Measurements from ENCODE around the gene SH3BP2. TPM values are rescaled to one million over a fixed set of nuclear protein-coding genes. Genes with fewer than 3 reads are reported as not detected.

Gene SH3BP2
- total and polyA plus RNA-seq, 9 donors, result 5.3 to 46.9 (median 22.7) TPM

DNA sequence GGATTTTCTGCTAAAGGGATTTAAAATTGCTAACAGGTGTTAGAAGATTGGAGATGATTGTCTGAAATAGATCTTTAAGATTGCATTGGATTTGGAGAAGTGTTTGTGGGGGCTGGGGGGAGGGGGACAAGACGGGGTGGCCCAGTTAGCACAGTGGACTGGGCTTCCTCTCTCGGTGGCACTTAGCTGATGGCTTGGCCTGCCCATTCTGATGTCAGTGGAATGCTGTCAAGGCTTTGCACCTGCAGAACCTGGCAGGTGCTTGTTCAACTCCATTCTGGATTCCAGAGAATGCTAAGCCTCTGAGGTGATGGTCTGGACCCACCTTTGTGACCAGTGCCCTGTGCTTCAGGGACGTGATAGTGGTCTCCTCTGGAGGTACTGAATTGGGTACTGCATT is 94.5 kb downstream of the SH3BP2 start:
- intact Hi-C loops (cut with DNase I), result no loop called here
- peaks cover 2% of the 10 kb centered on the region for H3K4me1 ChIP-seq (ENCODE audit: insufficient read depth)
- no peaks in the 10 kb centered on the region for H3K27me3 ChIP-seq
- 84 to 89% (median 86%) methylated on average over 3 of the region's 3 CpGs for WGBS, 3 donors
- no peaks in the 10 kb centered on the region for H3K36me3 ChIP-seq
- H3K27ac ChIP-seq, result no peak overlapping the region
- H3K9me3 ChIP-seq, result no peaks in the 10 kb centered on the region
- no peak for DNase-seq
- TF ChIP-seq POLR2A (IDR thresholded peaks at IDR 0.05) (no peak), EP300 (IDR thresholded peaks at IDR 0.05) (no peak)
- TF ChIP-seq, protein P1, sequence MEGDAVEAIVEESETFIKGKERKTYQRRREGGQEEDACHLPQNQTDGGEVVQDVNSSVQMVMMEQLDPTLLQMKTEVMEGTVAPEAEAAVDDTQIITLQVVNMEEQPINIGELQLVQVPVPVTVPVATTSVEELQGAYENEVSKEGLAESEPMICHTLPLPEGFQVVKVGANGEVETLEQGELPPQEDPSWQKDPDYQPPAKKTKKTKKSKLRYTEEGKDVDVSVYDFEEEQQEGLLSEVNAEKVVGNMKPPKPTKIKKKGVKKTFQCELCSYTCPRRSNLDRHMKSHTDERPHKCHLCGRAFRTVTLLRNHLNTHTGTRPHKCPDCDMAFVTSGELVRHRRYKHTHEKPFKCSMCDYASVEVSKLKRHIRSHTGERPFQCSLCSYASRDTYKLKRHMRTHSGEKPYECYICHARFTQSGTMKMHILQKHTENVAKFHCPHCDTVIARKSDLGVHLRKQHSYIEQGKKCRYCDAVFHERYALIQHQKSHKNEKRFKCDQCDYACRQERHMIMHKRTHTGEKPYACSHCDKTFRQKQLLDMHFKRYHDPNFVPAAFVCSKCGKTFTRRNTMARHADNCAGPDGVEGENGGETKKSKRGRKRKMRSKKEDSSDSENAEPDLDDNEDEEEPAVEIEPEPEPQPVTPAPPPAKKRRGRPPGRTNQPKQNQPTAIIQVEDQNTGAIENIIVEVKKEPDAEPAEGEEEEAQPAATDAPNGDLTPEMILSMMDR (IDR thresholded peaks at IDR 0.05), result no peak
- no peak overlapping the region for H3K4me3 ChIP-seq

GRCh38 chr4:2888886-2889285 is 96.0 kb downstream of the SH3BP2 start:
- peaks cover 2% of the 10 kb centered on the region for H3K4me1 ChIP-seq (ENCODE audit: insufficient read depth)
- DNase-seq, result no peak
- H3K27ac ChIP-seq, result no peak overlapping the region
- TF ChIP-seq, protein P1 (IDR thresholded peaks at IDR 0.05), result no peak
- TF ChIP-seq EP300 (IDR thresholded peaks at IDR 0.05), result no peak
- no peak for TF ChIP-seq POLR2A (IDR thresholded peaks at IDR 0.05)
- no peaks in the 10 kb centered on the region for H3K27me3 ChIP-seq
- intact Hi-C loops (cut with DNase I), result no loop called here
- H3K4me3 ChIP-seq, result no peak overlapping the region
- H3K36me3 ChIP-seq, result no peaks in the 10 kb centered on the region
- 90 to 97% (median 95%) methylated on average over 3 of the region's 3 CpGs for WGBS, 3 donors
- H3K9me3 ChIP-seq, result no peaks in the 10 kb centered on the region

Other genes with a start within 250 kb of the SH3BP2 start
- 10 to 100 TPM; 27.2 to 43.2 (median 36.9) TPM for gene TNIP2, start 36.7 kb upstream of the SH3BP2 start, total RNA-seq
- gene TNIP2, start 36.7 kb upstream of the SH3BP2 start, polyA plus RNA-seq, result 10 to 100 TPM in 1 of 2 donors, 1 to 10 TPM in 1; 6.4 to 28.4 TPM
- gene ADD1, start 50.8 kb downstream of the SH3BP2 start, total RNA-seq, result 100 to 1,000 TPM; 166 to 447 (median 389) TPM
- 100 to 1,000 TPM; 203 to 365 TPM for gene ADD1, start 50.8 kb downstream of the SH3BP2 start, polyA plus RNA-seq
- 10 to 100 TPM; 13.6 to 39.7 (median 28.3) TPM for gene NOP14, start 170.3 kb downstream of the SH3BP2 start, total RNA-seq
- 10 to 100 TPM; 18.3 to 30.9 TPM for gene NOP14, start 170.3 kb downstream of the SH3BP2 start, polyA plus RNA-seq
- 10 to 100 TPM in 2 of 7 donors, 1 to 10 TPM in 5; 5.1 to 17.6 (median 6.9) TPM for gene GRK4, start 170.5 kb downstream of the SH3BP2 start, total RNA-seq
- gene GRK4, start 170.5 kb downstream of the SH3BP2 start, polyA plus RNA-seq, result 1 to 10 TPM; 3.3 to 7.9 TPM